ENCODE measurements around the gene FYCO1. TPM values are rescaled to one million over a fixed set of nuclear protein-coding genes. Genes with fewer than 3 reads are reported as not detected.

FYCO1 gene
- polyA plus RNA-seq, 4 donors = 16.5 to 19.3 (median 18.1) TPM

DNA sequence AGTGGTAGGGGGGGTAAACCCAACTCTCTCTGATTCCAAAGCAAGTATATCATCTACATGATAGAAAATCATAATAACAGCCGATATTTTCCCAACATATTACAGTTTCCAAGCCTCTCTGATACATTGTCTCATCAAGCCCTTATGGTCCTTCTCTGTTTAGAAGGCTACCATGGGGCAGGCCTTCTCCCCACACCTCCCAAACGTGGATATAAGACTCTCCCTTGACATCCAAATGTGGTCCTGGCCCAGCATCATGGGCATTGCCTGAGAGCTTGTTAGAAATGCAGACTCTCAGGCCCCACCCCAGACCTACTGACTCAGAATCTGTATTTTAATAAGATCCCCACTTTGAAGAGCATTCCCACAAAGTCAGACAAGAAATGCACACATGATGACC lies 127.0 kb downstream of the FYCO1 start:
- no peak for DNase-seq (ENCODE audit: low read depth in 4 of 4, low spot score in 2 of 4)

DNA sequence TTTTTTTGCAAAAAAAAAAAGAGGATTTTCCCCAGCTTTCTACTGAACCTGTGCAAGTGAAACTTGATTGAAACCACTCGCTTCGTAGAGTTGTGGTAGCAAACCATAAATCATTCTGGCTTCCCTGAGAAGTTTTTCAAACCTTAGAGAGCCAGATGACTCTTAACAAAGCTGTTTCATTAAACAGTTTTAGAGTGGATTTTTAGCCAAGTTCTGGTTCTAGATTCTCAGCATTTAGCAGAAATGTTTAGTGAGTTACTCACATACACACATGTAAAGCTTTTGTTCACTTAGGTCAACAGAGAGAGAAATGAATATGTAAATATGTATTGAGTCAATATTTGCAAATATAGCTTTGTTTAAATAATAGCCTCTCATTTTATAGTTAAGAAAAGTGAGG lies 127.4 kb downstream of the FYCO1 start:
- DNase-seq (ENCODE audit: low read depth in 4 of 4, low spot score in 2 of 4) = no peak

Other genes starting within 250 kb of the FYCO1 start
- under 1 TPM; 0.10 to 0.22 (median 0.15) TPM for gene SLC6A20, start 199.3 kb downstream of the FYCO1 start, polyA plus RNA-seq (ENCODE audit: insufficient read length in 4 of 4)
- 10 to 100 TPM; 54.2 to 61.8 (median 58.2) TPM for gene LZTFL1, start 153.7 kb downstream of the FYCO1 start, polyA plus RNA-seq (ENCODE audit: insufficient read length in 4 of 4)
- gene CCR9, start 109.3 kb downstream of the FYCO1 start, polyA plus RNA-seq (ENCODE audit: insufficient read length in 4 of 4) = under 1 TPM; 0.06 to 0.09 (median 0.08) TPM
- gene CXCR6, start 52.4 kb downstream of the FYCO1 start, polyA plus RNA-seq (ENCODE audit: insufficient read length in 4 of 4) = 1 to 10 TPM in 1 of 4 donors, under 1 TPM in 3; 0.14 to 1.1 (median 0.30) TPM
- gene XCR1, start 31.7 kb upstream of the FYCO1 start, polyA plus RNA-seq (ENCODE audit: insufficient read length in 4 of 4) = under 1 TPM; 0.06 to 0.31 (median 0.19) TPM
- gene CCR1, start 212.5 kb upstream of the FYCO1 start, polyA plus RNA-seq (ENCODE audit: insufficient read length in 4 of 4) = 1 to 10 TPM; 1.4 to 2.4 (median 2.2) TPM
- gene CCR3, start 246.6 kb upstream of the FYCO1 start, polyA plus RNA-seq (ENCODE audit: insufficient read length in 4 of 4) = under 1 TPM in 1 of 4 donors, not detected in 3; 0.08 TPM

Data from left renal cortex interstitium (tissue), 4 donors.